Measurements from ENCODE around the gene FRZB.

Gene FRZB

DNA sequence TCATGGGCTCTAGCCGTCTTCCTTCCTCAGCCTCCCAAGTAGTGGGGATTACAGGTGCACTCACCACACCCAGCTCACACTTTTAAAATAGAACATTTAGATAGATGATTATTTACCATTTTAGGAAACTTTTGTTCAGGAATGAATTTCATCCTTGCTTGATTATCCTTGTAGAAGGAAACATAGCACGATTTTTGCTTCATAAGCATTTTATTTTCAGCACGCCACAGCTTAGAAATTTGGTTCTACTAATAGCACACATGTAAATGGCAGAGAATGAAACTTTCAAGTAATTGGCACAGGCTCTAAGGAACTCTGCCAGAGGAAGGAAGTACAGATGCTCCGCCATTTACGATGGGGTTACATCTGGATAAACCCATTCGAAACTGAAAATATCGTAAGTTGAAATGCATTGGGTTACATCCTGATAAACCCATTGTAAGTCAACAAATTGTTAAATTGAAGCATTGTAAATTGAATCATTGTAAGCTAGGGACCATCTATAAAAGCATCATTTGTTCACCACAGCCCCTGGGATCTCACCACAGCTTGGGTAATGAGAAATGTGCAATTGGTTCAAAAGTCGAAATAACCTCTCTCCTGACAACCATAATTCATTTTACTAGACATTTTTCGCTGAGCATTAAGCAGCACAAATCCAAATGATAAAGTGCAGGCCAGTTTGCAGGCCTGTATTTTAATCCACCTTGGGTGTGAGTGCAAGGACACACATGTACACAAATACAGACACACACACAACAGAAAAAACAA is 33.2 kb downstream of the FRZB start:
- no peak for DNase-seq

DNA sequence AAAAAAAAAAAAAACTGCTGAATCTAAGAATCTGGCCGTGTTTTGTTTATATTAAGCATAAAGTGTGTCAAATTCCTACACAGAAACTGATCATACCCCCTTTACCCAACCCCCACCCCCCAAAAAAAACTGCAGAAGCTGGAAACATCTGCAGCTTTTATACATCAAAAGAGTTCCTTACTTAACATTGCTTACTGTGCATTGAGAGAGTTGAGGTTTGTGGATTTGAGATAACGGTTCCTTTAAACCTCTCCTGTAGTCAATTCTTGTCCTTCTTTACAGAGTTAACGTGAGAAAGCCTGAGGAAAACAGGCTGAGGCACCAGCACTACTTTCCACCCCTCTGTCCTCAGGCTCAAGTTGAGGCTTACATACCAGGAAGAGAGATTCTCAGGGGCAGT is 34.5 kb downstream of the FRZB start:
- no peak for DNase-seq

DNA sequence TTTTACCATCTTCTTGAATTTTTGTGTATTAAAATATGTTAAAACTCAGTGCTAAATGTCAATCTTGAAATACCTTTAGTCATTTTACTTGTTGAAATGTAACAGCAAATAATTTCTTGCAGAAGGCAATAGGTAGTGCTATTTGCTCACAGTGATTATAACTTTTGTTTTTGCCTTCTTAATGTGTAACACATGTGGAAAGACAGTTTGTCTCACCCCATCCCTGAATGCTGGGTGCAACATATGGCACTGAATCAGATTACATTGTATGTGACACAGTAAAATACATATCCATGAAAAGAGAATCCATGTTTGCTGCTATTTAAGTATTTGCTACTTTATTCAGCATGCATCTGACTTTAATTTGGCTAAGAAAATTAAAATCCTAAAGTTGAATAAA is 35.3 kb downstream of the FRZB start:
- no peak for DNase-seq

DNA sequence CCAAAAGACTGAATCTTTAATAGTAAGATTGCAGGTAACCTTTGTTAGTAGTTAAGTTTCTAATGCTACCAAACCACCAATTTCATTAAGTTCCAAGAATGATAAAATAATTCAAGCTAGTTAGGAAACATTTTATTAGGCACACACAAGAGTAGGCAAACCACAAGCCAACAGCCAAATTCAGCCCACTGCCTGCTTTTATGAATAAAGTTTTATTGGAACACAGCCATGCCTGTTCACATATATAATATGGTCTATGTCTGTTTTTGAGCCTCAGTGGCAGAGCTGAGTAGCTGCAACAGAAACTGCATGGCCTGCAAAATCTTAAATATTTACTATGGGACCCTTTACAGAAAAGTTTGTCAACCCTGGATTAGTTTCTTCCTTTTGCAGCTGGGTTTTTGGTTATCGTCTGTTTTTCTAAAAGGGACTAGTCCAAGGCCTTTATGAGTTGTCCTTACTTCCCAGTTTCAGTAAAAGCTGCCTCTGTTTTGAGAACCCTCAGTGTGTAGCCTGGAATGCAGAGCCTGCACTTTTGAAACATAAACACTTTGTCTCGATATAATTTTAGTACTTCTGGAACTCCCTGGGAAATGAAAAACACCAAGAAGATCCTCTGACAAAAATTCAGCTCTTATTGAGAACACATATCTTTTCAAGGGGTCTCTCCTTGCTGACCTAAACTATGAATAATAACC is 39.1 kb downstream of the FRZB start:
- DNase-seq = no peak

DNA sequence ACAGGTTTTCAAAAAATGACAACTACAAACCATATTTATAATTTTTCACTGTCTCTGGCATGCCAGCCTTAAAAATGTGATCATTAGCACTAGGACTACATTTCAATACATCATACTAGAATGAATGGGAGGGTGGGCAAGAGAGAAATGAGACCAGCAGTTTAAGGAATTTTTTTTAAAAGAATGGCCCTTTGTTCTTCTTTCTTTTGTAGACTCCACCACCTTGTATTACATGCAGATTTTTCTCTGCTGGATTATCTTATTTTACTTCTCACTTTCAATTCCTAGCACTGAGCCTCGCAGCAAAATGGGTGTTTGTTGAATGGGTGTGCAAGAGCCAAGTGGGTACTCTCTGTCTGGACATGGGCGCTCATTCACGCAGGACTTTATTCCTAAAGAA is 39.9 kb downstream of the FRZB start:
- DNase-seq = no peak

DNA sequence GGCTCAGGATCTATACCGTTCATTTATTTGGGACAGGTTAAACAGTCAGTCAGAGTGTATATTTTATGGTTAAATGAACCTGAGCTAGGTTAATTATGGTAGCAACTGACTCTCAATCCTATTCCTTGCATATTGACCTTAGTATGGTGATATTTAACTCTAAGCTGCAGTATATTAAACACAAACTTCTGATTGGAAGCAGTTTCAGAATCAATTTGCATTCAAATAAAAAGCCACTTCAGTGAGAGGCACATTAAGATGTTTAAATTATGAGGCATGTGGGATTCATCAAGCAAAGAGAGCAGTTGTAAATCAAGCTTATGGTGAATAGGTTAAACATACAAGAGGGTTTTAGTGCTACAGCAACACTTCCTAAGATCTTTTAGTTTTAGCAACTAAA is 40.4 kb downstream of the FRZB start:
- DNase-seq = no peak

DNA sequence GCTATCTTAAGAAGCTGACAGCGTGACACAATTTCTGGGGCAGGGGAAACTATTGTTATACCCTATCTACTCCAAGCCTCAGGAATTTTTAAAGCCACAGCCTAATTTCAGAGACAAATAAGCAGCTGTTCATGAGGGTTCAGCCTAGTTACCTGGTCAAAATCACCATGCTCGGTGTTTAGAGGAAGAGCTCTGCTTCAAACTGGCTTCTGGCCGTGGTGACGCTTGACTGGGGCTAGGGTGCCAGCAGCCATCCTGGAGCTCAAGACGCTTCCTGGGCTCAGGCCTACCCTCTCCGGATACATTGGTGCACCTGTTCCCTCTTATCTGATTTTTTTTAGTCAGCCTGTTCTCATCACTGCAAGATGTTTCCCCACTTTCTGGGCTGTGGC is 41.7 kb downstream of the FRZB start:
- no peak for DNase-seq

DNA sequence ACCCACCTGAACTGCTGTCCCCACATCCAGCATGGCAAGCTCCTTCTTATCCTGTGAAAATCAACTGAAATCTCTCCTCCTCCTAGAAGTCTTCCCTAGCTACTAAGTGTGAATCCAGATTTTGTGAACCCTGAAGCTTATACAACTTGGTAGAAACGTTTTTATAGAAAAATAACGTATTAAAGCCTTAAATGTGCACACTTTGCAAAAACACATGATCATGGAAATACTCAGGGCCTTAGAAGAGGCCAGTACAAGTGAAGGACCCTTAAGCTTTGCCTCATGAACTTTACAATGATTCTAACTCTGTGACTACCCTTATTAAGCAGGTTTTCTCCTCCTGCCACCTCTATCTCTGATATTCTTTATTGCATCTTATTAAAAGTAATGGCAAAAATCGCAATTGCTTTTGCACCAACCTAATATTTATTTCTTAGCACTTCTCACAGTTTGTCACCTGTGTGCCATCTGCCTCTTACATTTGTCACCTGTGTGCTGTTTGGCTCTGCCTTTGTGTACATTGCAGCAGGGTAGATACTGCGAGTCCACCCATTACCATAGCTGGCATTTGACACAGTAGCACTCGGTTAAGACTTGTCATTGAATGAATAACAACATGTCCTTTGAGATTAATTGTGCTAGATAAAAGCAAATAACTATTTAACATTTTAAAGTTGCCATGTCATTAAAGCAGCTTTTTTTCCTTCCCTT is 42.2 kb downstream of the FRZB start:
- DNase-seq = no peak

DNA sequence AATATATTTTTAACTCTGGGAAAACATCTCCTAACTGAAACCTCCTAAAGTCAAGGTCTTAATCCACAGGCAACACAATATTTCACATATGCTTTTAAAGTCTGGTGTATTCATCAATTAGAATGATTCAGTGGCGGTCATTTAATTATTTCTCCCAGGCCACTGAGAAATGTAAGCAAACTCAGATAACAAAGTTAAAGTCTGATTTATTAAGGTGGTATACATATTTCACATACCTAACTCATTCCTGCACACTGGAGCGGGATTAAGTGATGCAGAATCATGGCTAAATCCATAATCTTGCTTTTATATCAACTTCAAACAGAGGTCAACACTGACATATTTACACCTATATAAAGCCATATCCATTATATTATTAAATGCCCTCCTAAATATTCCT is 43.7 kb downstream of the FRZB start:
- DNase-seq = no peak

DNA sequence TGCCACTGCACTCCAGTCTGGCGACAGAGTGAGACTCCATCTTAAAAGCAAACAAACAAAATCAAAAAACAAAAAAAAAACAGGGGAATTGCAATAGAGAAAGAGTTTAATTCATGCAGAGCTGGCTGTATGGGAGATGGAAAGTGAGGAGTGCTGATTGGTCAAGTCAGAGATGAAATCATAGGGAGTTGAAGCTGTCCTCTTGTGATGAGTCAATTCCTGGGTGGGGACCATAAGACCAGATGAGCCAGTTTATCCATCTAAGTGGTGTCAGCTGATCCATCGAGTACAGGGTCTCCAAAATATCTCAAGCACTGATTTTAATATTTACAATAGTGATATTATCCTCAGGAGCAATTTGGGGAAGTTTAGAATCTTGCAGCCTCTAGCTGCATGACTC is 45.3 kb downstream of the FRZB start:
- DNase-seq = no peak

DNA sequence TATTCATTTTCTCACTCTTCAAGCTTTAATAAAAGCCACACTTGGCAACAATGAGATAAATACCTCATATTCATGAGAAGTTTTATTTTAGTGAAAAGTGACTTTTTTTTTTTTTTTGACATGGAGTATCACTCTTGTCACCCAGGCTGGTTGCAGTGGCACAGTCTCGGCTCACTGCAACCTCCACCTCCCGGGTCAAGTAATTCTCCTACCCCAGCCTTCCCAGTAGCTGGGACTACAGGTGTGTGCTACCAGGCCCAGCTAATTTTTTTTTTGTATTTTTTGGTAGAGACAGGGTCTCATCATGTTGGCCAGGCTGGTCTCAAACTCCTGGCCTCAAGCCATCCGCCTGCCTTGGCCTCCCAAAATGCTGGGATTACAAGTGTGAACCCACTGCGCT is 47.0 kb downstream of the FRZB start:
- DNase-seq = no peak

DNA sequence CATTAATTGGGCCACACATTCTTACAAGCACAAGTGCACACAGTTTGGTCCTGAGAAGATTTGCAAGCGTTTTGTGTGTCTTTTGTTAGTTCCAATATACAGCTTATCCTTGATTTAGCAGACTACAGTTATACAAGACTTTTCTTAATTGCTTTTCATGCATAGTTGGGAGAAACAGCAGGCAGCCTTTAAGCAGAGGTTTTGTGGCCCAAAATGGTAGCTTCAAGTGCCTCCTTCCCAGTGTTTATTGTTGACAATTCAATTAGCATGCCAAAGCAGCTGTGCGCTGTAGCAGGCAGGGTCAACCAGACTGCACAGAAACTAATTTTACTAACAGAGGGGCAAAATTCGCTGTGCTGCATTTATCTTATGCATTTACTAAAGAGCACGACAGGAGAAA is 47.5 kb downstream of the FRZB start:
- DNase-seq = no peak

DNA sequence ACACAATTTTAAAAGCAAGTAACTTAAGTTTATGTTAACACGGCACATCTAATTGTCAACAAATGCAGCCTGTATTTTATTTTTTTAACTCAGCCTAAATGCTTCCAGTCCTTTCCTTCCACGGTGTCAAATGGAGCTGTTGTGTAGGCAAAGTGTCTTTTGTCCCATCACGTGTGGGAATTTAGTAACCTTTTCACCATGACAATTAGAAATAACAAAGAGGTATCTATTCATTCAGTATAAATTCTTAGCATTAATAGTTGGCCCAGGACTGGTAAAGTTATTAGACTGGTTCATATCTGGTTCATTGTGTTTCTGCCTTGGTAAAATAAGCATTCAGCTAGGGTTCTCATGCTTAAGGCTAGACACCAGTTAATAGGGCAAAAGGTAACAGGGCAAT is 47.9 kb downstream of the FRZB start:
- DNase-seq = no peak

DNA sequence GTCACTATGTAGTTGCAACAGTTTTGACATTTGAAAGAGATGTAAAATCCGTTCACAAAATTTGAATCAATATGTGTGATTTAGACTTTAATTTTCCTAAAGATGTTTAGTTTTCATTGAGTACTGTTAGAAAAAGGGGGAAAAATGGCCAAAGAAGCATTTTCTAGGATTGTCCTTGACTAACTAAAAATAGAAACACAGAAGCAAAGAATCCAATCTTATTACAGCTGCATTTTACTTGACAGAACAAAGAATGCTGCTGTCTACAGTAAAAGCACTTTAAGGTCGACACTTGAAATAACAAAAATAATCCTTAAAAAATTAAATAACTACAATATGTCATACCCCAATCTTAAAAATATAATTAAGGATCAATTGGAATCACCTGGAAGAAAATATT is 48.9 kb downstream of the FRZB start:
- DNase-seq = no peak

DNA sequence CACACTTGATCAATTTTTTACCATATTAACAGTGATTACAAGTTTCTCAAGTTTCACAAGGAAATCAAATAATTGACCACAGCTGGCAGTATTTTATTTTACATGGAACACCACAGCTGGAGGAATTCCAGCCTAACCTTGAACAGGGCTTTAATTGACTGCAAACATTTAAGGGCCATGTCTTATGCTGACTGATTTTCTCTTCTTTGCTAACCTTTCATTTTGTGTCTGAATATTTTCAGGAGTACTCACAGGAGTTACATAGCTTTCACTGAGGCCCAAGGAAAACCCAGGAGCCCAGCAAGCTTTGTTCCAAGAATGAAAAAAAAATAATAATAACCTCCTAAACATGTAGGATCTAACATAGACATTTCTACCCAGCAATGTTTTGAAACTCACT is 49.6 kb downstream of the FRZB start:
- no peak for DNase-seq

DNA sequence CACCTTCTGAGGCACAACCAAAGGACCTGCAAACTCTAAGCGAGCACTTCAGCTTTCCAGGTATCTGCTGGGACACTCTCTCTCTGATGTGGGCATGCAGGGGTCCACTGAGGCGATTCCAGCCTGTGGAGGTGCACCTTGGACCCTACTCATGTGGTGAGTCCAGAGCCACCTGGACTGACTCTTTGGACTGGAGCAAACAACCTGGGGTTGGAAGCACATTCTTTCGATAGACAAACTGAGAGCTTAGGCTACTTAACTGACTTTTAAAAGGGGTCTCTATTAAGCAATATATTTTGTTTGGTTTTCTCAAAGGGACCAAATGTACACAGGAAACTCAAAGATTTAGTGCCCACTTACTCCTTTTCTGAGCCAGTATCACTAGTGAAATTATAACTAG is 51.6 kb downstream of the FRZB start:
- DNase-seq = no peak

DNA sequence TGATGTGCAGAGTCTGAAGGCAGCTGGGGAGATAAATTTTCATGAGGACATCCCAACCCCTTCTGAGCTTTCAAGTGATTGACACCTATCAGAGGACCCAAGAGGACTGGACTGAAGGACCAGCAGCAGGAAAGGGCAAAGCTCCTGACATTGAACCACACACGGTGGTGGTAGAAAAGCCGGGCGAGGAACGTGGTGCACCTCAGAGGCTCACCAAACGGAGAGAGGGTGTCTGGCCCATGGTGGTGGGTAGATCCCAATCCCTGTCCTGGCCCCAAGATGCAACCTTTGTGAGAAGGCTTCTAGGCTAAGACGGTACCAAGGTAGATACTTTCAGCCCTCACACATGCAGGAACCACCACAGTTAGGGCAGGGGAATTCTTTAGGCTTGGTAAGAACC is 52.1 kb downstream of the FRZB start:
- no peak for DNase-seq

DNA sequence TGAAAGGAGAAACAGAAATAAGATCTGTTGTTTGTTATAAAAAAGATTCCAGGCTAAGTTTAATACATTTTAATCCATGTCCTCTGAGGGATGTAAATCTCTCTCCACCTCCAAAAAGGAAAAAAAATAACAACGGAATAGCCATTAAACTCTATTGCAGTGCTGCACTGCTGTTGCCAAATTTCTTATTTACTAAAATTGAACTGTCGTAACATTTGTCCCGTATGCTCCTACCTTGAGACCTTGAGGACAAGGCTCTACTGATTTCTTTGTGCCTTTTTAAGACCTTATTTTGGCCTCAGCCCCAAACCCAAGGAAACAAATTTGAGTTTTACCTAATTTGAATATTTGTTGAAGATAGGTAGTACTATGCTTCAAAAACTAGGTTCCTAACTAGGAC is 56.4 kb downstream of the FRZB start:
- no peak for DNase-seq

DNA sequence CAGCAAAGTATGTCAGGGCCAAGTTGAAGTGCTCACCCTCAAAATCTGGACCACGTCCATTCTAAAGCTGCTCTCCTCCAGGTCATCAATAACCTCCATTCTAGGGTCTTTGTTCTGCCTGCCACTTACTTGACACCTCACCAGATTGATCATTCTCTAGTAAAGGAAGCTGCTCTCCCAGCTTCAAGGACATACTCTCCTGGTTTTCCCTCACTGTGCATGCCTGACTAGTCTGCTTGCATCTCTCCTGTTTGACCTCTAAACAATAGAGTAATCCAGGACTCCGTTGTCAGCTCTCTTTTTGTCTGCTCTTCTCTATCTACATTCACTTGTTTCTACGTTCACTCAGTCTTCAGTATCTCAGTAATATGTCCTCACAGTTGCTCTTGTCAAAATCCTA is 59.1 kb downstream of the FRZB start:
- DNase-seq = no peak

DNA sequence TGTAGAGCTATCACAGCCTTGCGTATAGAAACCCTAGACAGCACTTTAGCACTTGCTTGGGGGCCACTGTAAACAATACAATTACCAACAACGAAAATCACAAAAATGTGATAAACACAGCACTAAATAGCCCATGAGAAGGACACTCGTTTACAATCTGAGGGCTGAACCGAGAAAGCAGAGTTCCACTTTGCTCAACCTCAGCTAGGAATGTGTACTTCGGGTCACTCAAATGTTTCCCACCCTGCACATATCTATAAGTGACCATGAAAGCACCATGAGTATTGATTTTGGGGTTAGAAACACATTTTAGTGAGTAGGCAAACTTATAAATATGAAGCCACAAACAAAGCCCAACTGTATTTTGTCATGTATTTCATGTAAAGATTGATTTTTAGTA is 62.3 kb downstream of the FRZB start:
- DNase-seq = no peak

DNA sequence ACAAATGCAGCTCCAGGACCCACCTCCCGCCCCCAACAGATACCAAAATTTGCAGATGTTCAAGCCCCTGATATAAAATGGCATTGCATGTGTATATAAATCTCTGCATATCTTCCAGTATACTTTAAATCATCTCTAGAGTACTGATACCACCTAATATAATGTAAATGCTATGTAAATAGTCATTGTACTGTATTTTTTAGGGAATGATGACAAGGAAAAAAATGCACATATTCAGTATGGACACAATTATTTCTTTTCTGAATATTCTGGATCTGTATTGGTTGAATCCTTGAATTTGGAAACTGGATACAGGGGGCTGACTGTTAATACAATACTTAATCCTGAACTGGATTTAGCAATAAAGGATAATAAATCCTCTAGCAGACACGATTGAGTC is 67.7 kb downstream of the FRZB start:
- DNase-seq = no peak

DNA sequence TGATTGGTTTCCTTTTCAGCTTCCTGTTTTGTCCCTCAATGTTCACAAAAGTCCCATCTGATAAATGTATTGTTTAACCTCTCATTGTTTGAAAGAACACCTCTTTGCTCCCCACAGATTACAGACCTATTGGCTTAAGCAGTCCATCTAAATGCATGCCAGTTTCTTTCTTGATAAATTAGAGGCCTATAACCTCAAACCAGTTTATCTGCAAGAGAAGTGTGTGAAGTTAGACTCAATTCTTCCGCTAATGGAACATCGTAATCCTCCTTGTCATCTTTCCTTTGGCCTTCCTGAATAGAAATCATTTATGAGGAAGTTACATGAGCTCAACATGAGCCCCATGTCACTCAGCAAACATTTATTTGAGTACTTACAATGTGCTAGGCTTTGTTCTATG is 74.0 kb downstream of the FRZB start:
- DNase-seq = no peak

DNA sequence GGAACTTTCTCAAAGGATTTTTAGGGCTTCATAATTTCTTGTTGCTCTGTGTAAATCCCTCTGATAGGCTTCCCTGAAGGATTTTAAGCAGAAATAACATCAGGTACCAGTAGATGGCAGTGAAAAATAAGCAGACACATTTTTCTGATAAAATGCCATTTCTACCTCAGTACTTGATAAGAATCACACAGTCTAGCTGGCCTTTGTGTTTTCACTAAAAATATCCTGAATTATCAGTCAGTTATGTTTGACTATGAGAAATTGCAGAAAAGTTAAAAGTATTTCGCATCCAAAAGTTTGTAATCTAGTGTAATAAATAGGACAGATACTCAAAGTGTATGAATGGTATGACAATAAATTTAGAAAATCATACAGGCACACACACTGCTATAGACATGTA is 81.7 kb downstream of the FRZB start:
- no peak for DNase-seq

DNA sequence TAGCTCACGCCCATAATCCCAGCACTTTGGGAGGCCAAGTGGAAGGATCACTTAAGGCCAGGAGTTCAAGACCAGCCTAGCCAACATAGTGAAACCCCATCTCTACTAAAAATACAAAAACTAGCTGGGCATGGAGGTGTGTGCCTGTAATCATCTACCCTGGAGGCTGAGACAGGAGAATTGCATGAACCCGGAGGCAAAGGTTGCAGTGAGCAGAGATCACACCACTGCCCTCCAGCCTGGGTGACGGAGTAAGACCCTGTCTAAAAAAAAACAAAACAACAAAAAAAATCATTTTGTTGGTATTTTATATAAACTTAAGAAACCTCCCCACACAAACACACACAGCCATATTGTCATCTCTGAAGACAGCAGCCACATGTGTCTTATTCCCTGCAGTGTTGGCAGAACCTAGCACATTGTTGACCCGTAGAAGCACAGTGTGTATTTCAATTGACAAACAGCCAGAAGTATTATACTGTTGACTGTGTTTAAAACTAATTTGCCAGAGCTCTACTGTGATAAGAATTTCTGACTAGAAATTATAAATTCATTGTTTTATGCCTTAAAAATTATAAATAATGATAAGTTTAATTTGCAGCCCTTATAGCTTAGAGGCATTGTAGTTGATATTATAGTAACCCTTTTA is 82.3 kb downstream of the FRZB start:
- DNase-seq = no peak

Data from activated T-cell treated with anti-CD3 and anti-CD28 coated beads for 4 hours (primary cell).